MM.1S (cell line): ENCODE data around the gene DHRSX.
"Not testable (repeated sequence)": the region's sequence is repeated elsewhere in the genome, so short reads cannot be mapped to it uniquely, and the experiment has no call there.

Experiments used
- DNase-seq: peaks from one replicate; pipeline ENCODE4 v3.0.0-alpha.2; 2015
- H2AFZ ChIP-seq: fragments of 300-600 bp; sonication (generic); 2 replicates; pipeline ENCODE4 v1.6.0; 2016; ENCODE audit warnings: antibody characterized with exemption, low read length
- H3F3A ChIP-seq: fragments of 300-600 bp; sonication (generic); 2 replicates; pipeline ENCODE4 v1.6.1; 2016; ENCODE audit warnings: mild to moderate bottlenecking, antibody characterized with exemption, low read length, moderate library complexity, mixed read lengths; ENCODE audit not compliant: insufficient read depth
- H3K27ac ChIP-seq: fragments of 300-600 bp; sonication (generic); 2 replicates; pipeline ENCODE4 v1.5.1; 2016; ENCODE audit warnings: mild to moderate bottlenecking, low read length
- H3K27me3 ChIP-seq: fragments of 300-600 bp; sonication (generic); replicated peaks from 2 replicates; pipeline ENCODE4 v1.6.0; 2016; ENCODE audit warnings: low read length; ENCODE audit not compliant: insufficient read depth
- H3K36me3 ChIP-seq: fragments of 300-600 bp; sonication (generic); replicated peaks from 2 replicates; pipeline ENCODE4 v1.6.1; 2016; ENCODE audit warnings: mild to moderate bottlenecking, low read length, mixed read lengths; ENCODE audit not compliant: insufficient read depth
- H3K4me1 ChIP-seq: fragments of 300-600 bp; sonication (generic); 2 replicates; pipeline ENCODE4 v1.6.1; 2016; ENCODE audit warnings: low read length, mixed read lengths
- H3K4me2 ChIP-seq: fragments of 300-600 bp; sonication (generic); 2 replicates; pipeline ENCODE4 v1.6.0; 2016; ENCODE audit warnings: low read depth, low read length
- H3K4me3 ChIP-seq: fragments of 300-600 bp; sonication (generic); 2 replicates; pipeline ENCODE4 v1.5.1; 2016; ENCODE audit warnings: low read length, mixed read lengths
- H3K79me2 ChIP-seq: fragments of 300-600 bp; sonication (generic); 2 replicates; pipeline ENCODE4 v1.6.1; 2016; ENCODE audit warnings: mixed run types, low read length, mixed read lengths
- H3K9ac ChIP-seq: fragments of 300-600 bp; sonication (generic); 2 replicates; pipeline ENCODE4 v1.6.1; 2016; ENCODE audit warnings: low read length, mixed read lengths
- H3K9me2 ChIP-seq: fragments of 300-600 bp; sonication (generic); replicated peaks from 2 replicates; pipeline ENCODE4 v1.6.1; 2016; ENCODE audit warnings: mild to moderate bottlenecking, low read length, mixed read lengths; ENCODE audit not compliant: insufficient read depth
- H3K9me3 ChIP-seq: fragments of 300-600 bp; sonication (generic); replicated peaks from 2 replicates; pipeline ENCODE4 v1.6.1; 2016; ENCODE audit warnings: mild to moderate bottlenecking, low read length, mixed read lengths; ENCODE audit not compliant: insufficient read depth
- H4K20me1 ChIP-seq: fragments of 300-600 bp; sonication (generic); 2 replicates; pipeline ENCODE4 v1.6.1; 2016; ENCODE audit warnings: mild to moderate bottlenecking, low read length, moderate library complexity, mixed read lengths; ENCODE audit not compliant: insufficient read depth
- CTCF ChIP-seq: fragments of 300-600 bp; sonication (generic); IDR thresholded peaks from 2 replicates; pipeline ENCODE4 v1.5.1; 2016; ENCODE audit warnings: antibody characterized with exemption, low read length, mixed read lengths
- EZH2 ChIP-seq: fragments of 300-600 bp; sonication (generic); optimal IDR thresholded peaks from 2 replicates; pipeline ENCODE3; 2017; ENCODE audit warnings: low read depth, mild to moderate bottlenecking, antibody characterized with exemption, low read length, mixed read lengths
- EZH2phosphoT487 ChIP-seq: fragments of 300-600 bp; sonication (generic); IDR thresholded peaks from 2 replicates; pipeline ENCODE4 v1.6.1; 2018; ENCODE audit warnings: antibody characterized with exemption, low read length

Gene DHRSX

DNA sequence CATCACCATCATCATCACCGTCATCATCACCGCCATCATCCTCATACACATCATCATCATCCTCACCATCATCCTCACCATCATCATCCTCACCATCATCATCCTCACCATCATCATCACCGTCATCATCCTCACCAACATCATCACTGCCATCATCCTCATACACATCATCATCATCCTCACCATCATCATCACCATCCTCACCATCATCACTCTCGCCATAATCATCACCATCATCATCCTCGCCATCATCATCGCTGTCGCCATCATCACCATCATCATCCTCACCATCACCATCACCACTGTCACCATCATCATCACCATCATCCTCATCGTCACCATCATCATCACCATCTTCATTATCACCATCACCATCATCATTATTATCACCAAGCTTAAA lies 19.8 kb upstream of the DHRSX start:
- no peak for DNase-seq
- H2AFZ ChIP-seq: no peak overlapping the region
- no peaks in the 10 kb centered on the region for H3K9me2 ChIP-seq
- no peaks in the 10 kb centered on the region for H3K36me3 ChIP-seq
- TF ChIP-seq EZH2phosphoT487 (no peak), CTCF (no peak), EZH2 (no peak)
- H3K27ac ChIP-seq: no peak overlapping the region
- H4K20me1 ChIP-seq: no peaks in the 10 kb centered on the region
- H3K4me2 ChIP-seq: no peak overlapping the region
- H3F3A ChIP-seq: no peaks in the 10 kb centered on the region
- no peak overlapping the region for H3K4me3 ChIP-seq
- no peaks in the 10 kb centered on the region for H3K9me3 ChIP-seq
- H3K9ac ChIP-seq: no peak overlapping the region
- no peaks in the 10 kb centered on the region for H3K4me1 ChIP-seq
- H3K79me2 ChIP-seq: no peaks in the 10 kb centered on the region
- H3K27me3 ChIP-seq: no peaks in the 10 kb centered on the region

DNA sequence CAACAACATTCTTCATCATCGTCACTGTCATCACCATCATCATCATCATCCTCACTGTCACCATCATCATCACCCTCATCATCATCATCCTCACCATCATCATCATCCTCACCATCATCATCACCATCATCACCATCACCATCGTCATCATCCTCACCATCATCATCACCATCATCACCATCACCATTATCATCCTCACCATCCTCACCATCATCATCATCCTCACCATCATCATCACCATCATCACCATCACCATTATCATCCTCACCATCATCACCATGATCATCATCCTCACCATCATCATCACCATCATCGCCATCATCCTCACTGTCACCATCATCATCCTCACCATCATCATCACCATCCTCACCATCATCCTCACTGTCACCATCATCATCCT lies 18.9 kb upstream of the DHRSX start:
- DNase-seq, H3K9ac ChIP-seq, H3K79me2 ChIP-seq, H3K4me3 ChIP-seq, H4K20me1 ChIP-seq, H3K9me3 ChIP-seq, H2AFZ ChIP-seq, H3K4me2 ChIP-seq, H3F3A ChIP-seq, H3K27ac ChIP-seq, H3K9me2 ChIP-seq, H3K4me1 ChIP-seq, H3K27me3 ChIP-seq, H3K36me3 ChIP-seq: not testable (repeated sequence)

- Histone ChIP-seq H3K4me3 (no peak overlapping the region), H3K27ac (no peak overlapping the region), H3F3A (no peaks in the 10 kb centered on the region), H4K20me1 (no peaks in the 10 kb centered on the region), H3K4me2 (no peak overlapping the region), H3K9ac (no peak overlapping the region), H3K27me3 (no peaks in the 10 kb centered on the region), H3K4me1 (no peaks in the 10 kb centered on the region), H3K9me3 (no peaks in the 10 kb centered on the region), H3K9me2 (no peaks in the 10 kb centered on the region), H3K36me3 (no peaks in the 10 kb centered on the region), H2AFZ (no peak overlapping the region), H3K79me2 (no peaks in the 10 kb centered on the region)
- no peak for TF ChIP-seq EZH2phosphoT487
- TF ChIP-seq CTCF: no peak
- no peak for TF ChIP-seq EZH2
- no peak for DNase-seq
These were observed 16.3 kb upstream of the DHRSX start for GRCh38 chrX:2517055-2517454.

DNA sequence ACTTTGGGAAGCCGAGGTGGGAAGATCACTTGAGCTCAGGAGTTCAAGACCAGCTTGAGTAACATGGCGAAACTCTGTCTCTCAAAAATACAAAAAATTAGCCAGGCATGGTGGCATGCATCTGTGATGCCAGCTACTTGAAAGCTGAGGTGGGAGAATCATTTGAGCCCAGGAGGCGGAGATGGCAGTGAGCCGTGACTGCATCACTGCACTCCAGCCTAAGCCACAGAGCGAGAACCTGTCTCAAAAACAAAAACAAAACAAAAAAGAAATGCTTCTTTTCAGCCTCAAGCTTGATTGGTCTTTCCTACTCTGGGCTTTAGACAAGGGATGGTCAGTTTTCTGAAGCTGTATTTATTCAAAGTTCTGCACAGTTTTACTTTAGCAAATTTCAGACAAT lies 15.8 kb upstream of the DHRSX start:
- Histone ChIP-seq H3K9ac (no peak overlapping the region), H3K9me3 (no peaks in the 10 kb centered on the region), H3K4me3 (no peak overlapping the region), H3K36me3 (no peaks in the 10 kb centered on the region), H3K27me3 (no peaks in the 10 kb centered on the region), H3F3A (no peaks in the 10 kb centered on the region), H3K9me2 (no peaks in the 10 kb centered on the region), H4K20me1 (no peaks in the 10 kb centered on the region), H3K79me2 (no peaks in the 10 kb centered on the region), H3K4me2 (no peak overlapping the region), H3K4me1 (no peaks in the 10 kb centered on the region), H2AFZ (no peak overlapping the region), H3K27ac (no peak overlapping the region)
- TF ChIP-seq CTCF (no peak), EZH2 (no peak), EZH2phosphoT487 (no peak)
- DNase-seq: no peak
